Glomerular visceral epithelial cell (primary cell): ENCODE results near the gene PFAS.
"Not testable (repeated sequence)": the region's sequence is repeated elsewhere in the genome, so short reads cannot be mapped to it uniquely, and the experiment has no call there.

Experiments used
- DNase-seq: peaks from one replicate; pipeline ENCODE4 v3.0.0-alpha.2; 2016; ENCODE audit errors: extremely low spot score

The PFAS gene

DNA sequence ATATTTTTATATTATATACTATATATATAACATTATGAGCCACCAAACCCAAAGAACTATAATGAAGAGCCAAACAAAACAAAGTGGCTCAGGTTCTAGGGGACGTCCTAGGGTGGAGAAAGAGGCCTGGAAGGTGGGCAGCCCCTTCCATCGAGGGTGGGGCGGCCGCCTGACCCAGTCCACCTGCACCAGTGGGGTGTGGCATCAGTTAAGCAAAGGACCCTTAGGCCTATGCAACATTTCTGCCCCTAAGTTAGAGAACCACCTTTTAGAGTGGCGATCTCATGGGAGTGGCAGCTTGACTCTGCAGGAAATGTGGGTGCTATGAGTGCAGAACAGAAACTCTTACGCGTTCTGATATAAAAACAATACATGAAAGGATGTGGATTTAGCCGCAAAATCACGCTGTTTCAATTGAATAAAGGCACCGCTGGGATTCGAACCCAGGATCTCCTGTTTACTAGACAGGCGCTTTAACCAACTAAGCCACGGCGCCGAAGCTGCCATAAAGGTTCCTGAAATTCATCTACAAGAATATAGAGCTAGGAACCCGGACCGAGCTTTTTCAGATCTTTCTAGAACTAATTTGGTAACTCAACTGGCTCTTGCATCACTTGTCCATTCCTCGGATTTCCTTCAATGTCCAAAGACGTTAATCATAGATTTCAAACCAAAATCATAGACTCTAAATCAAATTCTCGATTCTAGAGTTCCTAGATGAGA, 23.1 kb upstream of the PFAS start:
- peak; percentile 67 for DNase-seq

GRCh38 chr17:8226536-8227237, 22.4 kb upstream of the PFAS start:
- peak; percentile 84 for DNase-seq

- DNase-seq = no peak
Observed at GRCh38 chr17:8227238-8227581, 21.9 kb upstream of the PFAS start.

GRCh38 chr17:8231701-8232100, 17.4 kb upstream of the PFAS start:
- DNase-seq = no peak

DNA sequence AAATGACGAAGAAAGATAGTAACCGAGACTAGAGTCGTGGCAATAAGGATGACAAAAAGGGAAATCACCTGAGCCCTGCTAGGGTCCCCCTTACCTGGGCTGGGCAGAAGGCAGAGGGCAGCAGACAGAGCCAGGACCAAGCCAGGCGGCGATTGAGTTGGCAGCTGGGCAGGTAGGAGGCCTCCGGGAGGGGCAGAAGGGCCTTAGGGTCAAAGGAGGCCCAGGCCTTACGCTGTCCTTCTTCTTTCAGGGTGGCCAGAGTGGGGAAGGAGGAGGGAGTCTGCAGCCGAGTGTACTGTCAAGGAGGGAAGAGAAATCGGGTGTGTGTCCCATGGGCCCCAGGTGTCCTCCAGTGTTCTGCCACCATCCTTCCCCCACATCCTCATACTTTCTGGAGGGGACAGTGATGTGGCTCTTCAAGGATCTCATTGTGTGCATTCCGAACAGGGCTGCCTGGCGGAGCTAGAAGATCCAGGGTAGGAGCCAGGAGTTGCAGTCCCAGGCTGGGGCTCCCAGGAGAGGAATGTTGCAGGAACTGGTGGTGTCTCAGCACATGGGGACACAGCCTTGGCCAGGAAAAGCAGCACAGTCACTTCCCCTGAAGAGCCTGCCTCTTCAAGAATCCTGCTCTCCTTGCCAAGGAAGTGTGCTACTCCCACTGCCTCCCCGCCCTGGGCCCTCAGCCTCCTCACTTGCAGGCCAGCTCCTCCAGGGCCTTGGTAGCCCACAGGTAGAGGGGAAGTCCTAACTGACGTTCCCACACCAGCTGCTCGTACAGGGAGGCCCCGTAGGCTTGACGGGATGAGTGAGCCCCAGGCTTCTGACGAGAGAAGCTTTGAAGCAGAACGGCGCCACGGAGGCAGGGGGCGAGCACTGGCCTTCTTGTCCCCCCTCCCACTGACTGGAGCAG, 14.5 kb upstream of the PFAS start:
- DNase-seq = no peak

GRCh38 chr17:8235676-8236075, 13.4 kb upstream of the PFAS start:
- DNase-seq = no peak

DNA sequence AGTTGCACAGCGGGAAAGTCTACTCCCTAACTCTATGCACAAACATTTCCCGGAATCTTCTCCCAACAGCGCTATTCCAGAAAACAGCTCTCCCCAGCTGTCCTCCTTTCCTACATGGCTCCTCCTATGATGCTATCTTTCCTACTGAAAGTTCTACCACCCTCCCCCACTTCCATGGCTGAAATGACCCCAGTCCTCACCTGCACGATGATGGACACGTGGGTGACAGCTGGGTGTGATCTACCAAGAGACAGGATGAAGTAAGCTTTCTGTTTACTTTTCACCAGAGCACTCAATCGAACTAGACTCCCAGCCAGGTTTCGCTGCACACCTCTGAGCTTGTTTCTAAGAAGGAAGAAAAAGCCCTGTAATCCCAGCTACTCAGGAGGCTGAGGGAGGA, 11.9 kb upstream of the PFAS start:
- no peak for DNase-seq

GRCh38 chr17:8237886-8238285, 11.2 kb upstream of the PFAS start:
- no peak for DNase-seq

DNA sequence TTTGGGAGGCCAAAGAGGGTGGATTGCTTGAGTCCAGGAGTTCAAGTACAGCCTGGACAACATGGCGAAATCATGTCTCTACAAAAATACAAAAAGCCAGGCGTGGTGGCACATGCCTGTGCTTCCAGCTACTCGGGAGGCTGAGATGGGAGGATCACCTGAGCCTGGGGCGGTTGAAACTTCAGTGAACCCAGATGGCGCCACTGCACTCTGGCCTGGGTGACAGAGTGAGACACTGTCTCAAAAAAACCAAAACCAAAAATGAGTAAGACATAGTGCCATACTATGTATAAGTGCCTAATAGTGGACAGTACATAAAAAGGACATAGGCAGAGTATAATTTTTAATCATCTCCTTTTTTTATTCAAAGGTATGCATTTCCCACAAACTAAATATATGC, 5.3 kb upstream of the PFAS start:
- no peak for DNase-seq

DNA sequence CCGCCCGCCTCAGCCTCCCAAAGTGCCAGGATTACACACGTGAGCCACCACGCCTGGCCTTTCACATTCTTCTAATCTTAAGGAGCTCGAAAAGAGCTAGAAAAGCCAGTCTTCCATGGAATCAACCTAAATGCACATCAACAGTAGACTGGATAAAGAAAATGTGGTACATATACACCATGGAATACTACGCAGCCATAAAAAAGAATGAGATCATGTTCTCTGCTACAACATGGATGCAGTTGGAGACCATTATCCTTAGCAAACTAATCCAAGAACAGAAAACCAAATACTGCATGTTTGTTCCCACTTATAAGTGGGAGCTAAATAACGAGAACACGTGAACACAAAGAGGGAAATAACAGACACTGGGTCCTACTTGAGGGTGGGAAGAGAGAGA, 4.3 kb upstream of the PFAS start:
- no peak for DNase-seq

DNA sequence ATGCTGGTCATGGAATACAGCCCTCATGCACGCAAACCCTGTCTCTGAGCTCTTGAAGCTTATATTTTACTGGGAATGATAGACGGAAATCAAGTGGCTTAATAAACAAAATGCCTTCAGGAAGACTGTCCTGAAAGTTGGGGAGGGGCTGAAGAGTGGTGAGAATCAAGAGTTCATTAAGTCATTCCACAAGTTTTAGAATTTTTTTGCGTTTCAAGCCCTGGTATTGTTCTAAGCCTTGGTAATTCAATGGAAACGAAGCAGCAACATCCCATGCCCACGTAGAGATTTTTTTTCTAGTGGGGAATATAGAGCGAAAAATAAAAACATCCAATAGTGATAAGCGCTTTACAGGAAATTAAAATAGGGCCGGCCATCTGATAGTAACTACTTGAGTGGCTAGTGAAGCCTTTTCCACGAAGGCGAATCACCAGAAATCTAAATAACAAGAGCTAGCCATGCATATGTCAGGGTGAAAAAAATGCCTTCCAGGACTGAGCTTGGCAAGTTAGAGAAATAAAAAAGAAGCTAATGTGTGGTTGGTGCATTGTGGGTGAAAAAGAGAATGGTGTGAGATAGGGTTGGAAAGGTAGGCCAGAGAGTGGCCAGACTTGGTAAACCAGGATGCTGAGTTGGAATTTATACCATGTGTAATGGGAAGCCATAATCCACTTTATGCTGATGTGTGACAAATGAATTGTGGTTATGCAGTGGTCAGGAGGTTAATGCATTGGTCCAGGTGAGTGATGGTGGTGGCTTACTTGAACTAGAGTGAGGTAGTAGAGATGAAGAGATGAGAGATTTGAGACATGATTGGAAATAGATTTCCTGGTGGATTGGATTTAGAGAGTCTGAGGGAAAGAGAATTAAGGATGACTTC, 772 bp downstream of the PFAS start:
- no peak for DNase-seq

- not testable (repeated sequence) for DNase-seq
Observed at GRCh38 chr17:8251411-8251810, 2.3 kb downstream of the PFAS start.

DNA sequence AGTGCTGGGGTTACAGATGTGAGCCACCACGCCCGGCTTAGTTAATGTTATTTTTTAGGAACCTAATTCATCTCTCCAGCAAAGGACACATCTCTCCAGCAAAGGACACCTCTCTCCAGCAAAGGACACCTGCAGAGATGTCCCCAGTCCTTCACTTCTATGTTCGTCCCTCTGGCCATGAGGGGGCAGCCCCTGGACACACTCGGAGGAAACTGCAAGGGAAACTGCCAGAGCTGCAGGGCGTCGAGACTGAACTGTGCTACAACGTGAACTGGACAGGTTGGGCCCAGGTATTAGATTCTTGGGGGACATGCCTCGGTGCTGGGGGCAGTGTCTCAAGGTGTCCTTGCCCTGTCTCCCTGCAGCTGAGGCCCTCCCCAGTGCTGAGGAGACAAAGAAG, 4.7 kb downstream of the PFAS start:
- DNase-seq = no peak

DNA sequence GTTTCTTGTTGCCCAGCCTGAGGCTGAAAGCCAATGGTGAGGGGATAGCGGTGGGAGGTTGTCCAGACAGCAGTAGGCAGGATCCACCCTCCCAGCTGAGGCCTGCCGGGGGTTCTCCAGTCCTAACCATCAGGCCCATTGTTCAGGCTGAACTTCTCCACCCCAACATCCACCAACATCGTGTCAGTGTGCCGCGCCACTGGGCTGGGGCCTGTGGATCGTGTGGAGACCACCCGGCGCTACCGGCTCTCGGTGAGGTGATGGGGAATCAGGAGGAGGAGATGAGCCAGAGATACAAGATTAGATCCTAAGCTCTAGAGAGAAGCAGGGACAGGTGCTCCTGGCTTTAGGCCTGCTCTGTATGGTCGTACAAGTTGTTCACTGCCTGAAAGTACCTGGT, 5.8 kb downstream of the PFAS start:
- no peak for DNase-seq

- DNase-seq = no peak
Observed at GRCh38 chr17:8255499-8255898, 6.4 kb downstream of the PFAS start.

- no peak for DNase-seq
Observed at GRCh38 chr17:8256291-8256690, 7.2 kb downstream of the PFAS start.

DNA sequence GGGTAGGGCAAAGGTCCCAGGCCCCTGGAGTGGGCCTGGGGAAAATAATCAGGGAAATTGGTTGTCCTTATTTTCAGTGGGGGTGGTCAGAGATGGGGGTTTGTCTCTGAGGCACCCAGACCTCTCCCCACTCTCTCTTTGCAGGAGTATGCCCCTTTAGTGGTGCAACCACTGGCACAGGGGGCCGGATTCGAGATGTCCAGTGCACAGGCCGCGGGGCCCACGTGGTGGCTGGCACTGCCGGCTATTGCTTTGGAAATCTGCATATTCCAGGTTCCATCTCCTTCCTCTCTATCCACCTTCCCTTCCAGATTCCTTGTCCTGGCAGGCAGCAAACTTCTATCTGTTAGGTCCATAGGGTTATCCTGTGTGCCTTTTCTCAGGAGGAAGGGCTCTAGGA, 7.6 kb downstream of the PFAS start:
- DNase-seq = no peak

- no peak for DNase-seq
Observed at GRCh38 chr17:8257801-8258200, 8.7 kb downstream of the PFAS start.

DNA sequence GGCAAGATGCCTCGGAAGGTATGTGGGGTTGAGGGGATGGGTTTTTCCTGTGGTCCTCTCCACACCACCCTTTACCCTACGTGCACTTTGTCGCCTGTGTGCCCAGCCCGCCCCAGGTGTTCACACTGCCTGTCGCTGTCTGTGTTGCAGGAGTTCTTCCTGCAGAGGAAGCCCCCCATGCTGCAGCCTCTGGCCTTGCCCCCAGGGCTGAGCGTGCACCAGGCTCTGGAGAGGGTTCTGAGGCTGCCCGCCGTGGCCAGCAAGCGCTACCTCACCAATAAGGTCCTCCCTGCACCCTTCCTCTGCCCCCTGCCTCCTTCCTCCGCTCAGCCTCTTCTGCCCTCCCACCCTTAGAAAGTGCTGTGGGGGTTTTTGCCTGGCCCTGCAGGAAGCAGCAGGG, 15.2 kb downstream of the PFAS start:
- DNase-seq = no peak

DNA sequence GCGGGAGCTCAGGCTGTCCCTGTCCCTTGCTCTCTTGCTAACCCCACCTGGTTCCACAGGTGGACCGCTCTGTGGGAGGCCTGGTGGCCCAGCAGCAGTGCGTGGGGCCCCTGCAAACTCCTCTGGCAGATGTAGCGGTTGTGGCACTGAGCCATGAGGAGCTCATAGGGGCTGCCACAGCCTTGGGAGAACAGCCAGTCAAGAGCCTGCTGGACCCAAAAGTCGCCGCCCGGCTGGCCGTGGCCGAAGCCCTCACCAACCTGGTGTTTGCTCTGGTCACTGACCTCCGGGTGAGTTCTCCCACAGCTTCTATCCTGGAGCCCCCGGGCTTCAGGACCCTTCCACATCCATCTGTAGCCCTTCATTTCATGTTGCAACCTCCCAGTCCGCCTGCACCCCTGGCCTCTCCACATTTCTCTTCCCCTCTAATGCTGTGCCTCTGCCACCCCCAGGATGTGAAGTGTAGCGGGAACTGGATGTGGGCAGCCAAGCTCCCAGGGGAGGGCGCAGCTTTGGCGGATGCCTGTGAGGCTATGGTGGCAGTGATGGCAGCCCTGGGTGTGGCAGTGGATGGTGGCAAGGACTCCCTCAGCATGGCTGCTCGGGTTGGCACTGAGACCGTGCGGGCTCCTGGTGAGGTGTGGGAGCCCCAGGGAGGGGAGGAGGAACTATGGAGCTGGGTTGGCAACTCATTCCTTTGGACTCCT, 15.9 kb downstream of the PFAS start:
- DNase-seq = no peak
